ENCODE measurements around the gene HS3ST4.

The HS3ST4 gene

GRCh38 chr16:26186091-26186615 is 494.4 kb downstream of the HS3ST4 start:
- no peak for DNase-seq (ENCODE audit: low read depth in 2 of 2)
